ENCODE measurements around the gene PHLDB1. TPM values are rescaled to one million over a fixed set of nuclear protein-coding genes. Genes with fewer than 3 reads are reported as not detected.
A peak's percentile ranks its signal among the peaks of the same experiment; 100 is the strongest.
"Not testable (repeated sequence)": the region's sequence is repeated elsewhere in the genome, so short reads cannot be mapped to it uniquely, and the experiment has no call there.

The PHLDB1 gene
- total RNA-seq, 1 experiment from 2014 or later: 40.0 TPM

GRCh38 chr11:118684187-118684586, 76.8 kb downstream of the PHLDB1 start:
- DNase-seq (ENCODE audit: low spot score): no peak

GRCh38 chr11:118687906-118688305, 80.5 kb downstream of the PHLDB1 start:
- DNase-seq (ENCODE audit: low spot score): no peak

DNA sequence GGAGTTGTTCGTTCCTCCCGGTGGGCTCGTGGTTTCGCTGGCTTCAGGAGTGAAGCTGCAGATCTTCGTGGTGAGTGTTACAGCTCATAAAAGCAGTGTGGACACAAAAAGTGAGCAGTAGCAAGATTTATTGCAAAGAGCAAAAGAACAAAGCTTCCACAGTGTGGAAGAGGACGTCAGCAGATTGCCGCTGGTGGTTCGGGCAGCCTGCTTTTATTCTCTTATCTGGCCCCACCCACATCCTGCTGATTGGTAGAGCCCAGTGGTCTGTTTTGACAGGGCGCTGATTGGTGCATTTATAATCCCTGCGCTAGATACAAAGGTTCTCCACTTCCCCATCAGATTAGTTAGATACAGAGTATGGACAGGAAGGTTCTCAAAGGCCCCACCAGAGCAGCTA, 80.9 kb downstream of the PHLDB1 start:
- DNase-seq (ENCODE audit: low spot score): not testable (repeated sequence)

- DNase-seq (ENCODE audit: low spot score): no peak
Observed at GRCh38 chr11:118688851-118689502, 81.6 kb downstream of the PHLDB1 start.

- no peak for DNase-seq (ENCODE audit: low spot score)
Observed at GRCh38 chr11:118689503-118689851, 82.1 kb downstream of the PHLDB1 start.

DNA sequence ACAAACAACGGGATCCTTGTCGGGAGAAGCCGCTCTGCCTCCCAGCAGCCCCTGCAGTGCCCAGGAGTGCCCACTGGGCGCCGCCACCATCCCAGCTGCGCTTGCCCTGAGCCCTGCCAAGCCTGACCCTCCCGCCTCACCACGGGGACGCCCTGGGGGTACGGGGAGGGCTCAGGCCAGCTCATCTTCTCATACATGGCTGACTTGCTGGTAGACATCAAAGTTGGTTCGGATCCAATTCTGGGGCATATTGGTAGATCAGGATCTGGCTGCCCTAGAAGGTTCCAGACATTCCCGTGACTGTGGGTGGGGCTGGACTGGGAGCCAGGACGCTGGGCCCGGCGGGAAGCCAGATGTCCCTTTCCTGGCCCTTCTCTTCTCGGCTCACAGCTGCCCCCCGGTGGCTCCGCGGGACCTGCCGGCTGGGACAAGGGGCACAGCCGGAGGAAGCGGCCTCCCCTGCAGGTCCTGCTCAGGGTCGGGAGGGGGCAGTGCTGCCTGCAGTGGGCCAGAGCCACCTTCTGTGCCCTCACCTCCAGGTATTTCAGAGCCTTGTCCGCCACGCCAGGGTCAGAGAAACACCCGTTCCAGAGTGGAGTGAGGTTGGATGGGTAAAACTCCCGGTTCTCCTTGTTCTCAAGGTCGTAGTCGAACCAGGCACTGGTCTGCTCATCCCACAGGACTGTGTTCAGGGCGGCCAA, 82.6 kb downstream of the PHLDB1 start:
- DNase-seq (ENCODE audit: low spot score): peak; percentile 93

DNA sequence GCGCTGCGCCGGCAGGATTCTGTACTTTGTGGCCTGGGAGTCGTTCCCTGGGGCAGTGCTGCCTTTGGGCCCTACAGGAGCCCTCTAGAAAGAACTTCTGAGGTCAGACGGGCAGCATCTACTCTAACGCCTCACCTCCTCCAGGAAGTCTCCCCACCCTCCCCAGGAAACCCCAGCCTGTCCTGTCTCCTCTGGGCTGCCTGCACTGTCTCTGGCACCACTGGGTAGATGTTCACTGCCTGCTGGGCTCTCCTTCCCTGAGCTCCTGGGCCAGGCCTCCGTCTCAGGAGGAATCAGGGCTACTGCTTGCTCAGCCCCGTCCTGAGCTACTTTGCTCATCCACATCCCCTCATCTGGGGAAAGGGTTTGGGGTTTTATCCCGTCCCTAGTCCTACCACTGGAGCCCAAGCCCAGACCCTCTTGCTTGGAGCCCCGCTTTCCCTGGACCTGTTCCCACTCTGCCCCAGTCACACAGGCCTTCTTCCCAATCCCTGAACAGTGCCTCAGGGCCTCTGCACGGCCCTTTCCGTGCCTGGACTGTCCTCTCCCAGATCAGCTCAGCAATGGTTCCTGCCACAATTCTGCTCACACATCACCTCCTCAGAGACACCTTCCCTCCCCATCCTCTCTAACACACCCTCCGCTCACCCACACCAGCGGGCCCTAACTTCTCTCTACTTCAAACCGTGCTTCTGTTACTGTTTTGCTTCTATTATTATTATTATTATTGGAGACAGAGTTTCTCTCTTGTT, 83.3 kb downstream of the PHLDB1 start:
- no peak for DNase-seq (ENCODE audit: low spot score)

- peak; percentile 31 for DNase-seq (ENCODE audit: low spot score)
Observed at GRCh38 chr11:118691926-118692830, 84.8 kb downstream of the PHLDB1 start.

DNA sequence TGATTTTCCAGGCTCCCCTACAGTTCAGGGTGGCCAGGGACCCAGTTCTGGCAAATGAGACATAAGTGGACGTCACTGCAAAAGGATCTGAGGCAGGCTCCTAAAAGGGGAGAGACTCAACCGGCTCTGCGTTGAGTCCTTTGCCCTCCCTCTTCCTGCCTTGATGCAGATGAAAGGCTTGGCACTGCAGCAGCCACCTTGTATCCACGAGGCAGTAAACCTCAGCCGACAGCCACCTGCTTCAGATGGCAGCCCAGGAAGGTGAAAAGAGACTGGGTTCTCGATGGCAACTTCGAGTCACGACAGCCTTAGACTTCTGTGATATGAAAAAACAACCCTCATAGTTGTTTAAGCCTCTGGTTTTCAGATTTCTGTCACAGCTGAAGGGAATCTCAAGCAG, 86.8 kb downstream of the PHLDB1 start:
- no peak for DNase-seq (ENCODE audit: low spot score)

DNA sequence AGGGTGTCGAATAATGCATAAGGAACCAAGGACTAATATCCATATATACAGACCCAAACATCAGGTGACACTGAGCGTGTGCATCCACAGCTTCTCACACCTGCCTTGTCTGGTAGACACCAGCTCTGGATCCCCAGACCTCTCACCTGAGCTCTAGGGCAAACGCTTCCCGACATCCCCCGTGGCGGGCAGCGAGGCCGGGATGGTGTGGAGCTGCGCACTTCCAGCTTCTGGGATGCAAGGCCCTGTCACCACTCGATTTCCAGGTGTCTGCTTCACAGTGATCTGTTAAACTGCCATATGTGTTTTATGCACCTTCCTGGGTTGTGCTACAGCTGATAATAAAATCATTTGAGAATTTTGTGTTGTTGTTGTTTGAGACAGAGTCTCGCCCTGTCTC, 87.4 kb downstream of the PHLDB1 start:
- no peak for DNase-seq (ENCODE audit: low spot score)

DNA sequence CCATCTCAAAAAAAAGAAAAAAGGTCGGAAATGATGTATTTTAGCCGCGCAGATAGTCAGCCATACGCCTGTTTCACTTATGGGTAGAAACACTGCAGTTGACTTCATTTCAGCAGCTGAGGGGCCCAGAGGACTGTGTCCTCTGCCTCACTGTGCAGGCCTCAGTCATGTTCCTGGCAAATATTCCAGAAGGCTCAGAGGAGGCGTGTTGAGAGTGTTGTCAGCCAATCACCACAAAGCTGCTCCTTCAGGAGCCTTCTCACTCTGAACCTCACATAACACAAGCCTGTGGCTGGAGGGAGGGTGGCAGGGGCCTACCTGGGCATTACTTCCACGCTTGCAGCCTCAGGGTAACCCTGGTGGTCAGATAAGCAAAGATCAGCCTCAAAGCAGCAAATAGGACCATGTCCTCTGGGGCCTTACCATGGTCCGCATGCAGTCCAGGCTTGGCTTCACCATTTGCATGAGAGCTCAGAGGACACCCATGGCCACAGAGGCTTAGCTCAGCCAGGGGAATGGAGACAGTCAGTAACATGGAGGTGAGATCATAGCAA, 89.3 kb downstream of the PHLDB1 start:
- DNase-seq (ENCODE audit: low spot score): no peak

- DNase-seq (ENCODE audit: low spot score): no peak
Observed at GRCh38 chr11:118697346-118697745, 89.9 kb downstream of the PHLDB1 start.

DNA sequence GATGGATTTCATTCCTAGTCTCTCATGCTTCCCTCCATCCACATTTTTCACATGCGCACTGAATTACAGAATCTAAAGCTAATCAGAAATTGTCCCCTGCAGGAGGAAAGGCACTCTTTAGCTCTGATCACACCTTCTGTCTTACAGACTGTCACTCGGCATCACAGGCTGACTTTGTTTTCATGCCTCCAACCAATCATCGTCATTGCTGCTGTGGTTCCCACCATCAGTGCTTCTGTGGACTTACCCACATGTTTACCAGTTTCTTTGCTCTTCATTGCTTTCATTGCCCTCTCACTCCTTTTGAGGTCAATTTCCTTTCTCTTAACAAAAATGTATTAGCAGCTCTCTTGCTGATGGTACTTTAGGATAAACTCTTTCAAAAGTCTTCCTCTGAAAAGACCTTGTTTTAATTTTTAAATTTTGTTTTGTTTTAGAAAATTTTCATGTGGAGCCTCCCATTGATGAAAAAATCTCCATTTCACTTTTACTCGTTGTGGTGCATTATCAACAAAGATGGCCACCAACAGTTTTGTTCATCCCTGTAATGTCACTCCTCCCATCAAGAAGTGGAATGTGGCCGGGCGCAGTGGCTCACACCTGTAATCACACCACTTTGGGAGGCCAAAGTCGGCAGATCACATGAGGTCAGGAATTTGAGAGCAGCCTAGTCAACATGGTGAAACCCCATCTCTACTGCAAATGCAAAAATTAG, 92.2 kb downstream of the PHLDB1 start:
- no peak for DNase-seq (ENCODE audit: low spot score)

- DNase-seq (ENCODE audit: low spot score): no peak
Observed at GRCh38 chr11:118703563-118704106, 96.2 kb downstream of the PHLDB1 start.

- DNase-seq (ENCODE audit: low spot score): peak; percentile 66
Observed at GRCh38 chr11:118705111-118705741, 97.8 kb downstream of the PHLDB1 start.

GRCh38 chr11:118705791-118706545, 98.6 kb downstream of the PHLDB1 start:
- DNase-seq (ENCODE audit: low spot score): no peak

DNA sequence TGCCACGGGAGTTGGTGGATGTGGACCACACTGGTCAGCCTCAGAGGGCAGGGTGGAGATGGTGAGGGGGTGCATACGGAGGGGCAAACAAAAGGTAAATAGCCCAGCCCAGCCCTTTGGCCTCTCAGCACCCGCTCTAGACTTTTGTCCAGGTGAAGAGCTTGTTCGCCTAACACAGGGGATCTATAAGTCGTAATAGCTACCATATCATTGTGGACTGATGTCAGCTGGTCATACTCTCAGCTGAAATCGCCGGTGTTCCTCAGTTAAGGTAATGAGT, 99.1 kb downstream of the PHLDB1 start:
- DNase-seq (ENCODE audit: low spot score): no peak
